Measurements from ENCODE around the gene TANGO2. TPM values are rescaled to one million over a fixed set of nuclear protein-coding genes. Genes with fewer than 3 reads are reported as not detected.

The TANGO2 gene
- total and polyA plus RNA-seq, 2 of the 8 experiments (the other 6 are each of a cell fraction or from before 2014, with no cell fraction given), result 10.1 to 18.4 TPM

GRCh38 chr22:20079745-20080444, 59.0 kb downstream of the TANGO2 start, which contains the start of gene DGCR8:
Gene DGCR8, plus strand, starts transcription at chr22:20080241. Its CDS starts 5,723 bp downstream, at chr22:20085964.
- CTCF ChIA-PET (ENCODE audit: partially characterized antibody), result no interaction called here
- Histone ChIP-seq H3K4ac (replicated peaks; ENCODE audit: insufficient read length, low read depth, low read length) (peak within 1 kb of the TSS; percentile 46), H2BK5ac (ENCODE audit: low read depth, low read length) (peak within 1 kb of the TSS; percentile 89), H4K5ac (ENCODE audit: insufficient read length, low read depth, low read length) (peak within 1 kb of the TSS; percentile 66), H2BK12ac (ENCODE audit: low read depth, low read length) (no peak within 1 kb of the TSS), H3K36me3 (ENCODE audit: control insufficient read depth in 2 of 4, insufficient read depth in 4 of 4, low read length in 3 of 4) (peaks cover 0 to 2% (median 0%) of the 10 kb centered on the region in 4 experiments; a peak in 1 of 8 replicates), H3K27me3 (replicated peaks in 1 of 4; ENCODE audit: control insufficient read depth in 3 of 4, extremely low read depth in 1 of 4, insufficient read depth in 3 of 4, low read length in 3 of 4) (no peaks in the 10 kb centered on the region), H3K56ac (replicated peaks; ENCODE audit: insufficient read length, low read depth, low read length) (peak within 1 kb of the TSS; percentile 62), H3K4me1 (replicated peaks in 1 of 4; ENCODE audit: control insufficient read depth in 3 of 4, insufficient read depth in 4 of 4, low read length in 3 of 4) (peaks cover 3 to 19% (median 11%) of the 10 kb centered on the region in 4 experiments), H2BK120ac (replicated peaks; ENCODE audit: low read depth, low read length) (no peak within 1 kb of the TSS), H2AFZ (ENCODE audit: low read length) (no peak within 1 kb of the TSS), H3K4me3 (ENCODE audit: extremely low read depth in 1 of 4, insufficient read depth in 2 of 4, low read depth in 3 of 4, low read length in 4 of 4) (peak within 1 kb of the TSS; percentile 81 to 99 (median 92)), H2BK15ac (ENCODE audit: low read length) (0 out of 2 replicates have a peak within 1 kb of the TSS, but pooled peaks have one; percentile 74), H2BK20ac (ENCODE audit: low read length) (no peak within 1 kb of the TSS), H4K20me1 (replicated peaks in 1 of 2; ENCODE audit: control insufficient read depth in 1 of 2, insufficient read depth in 2 of 2, low read length in 2 of 2) (peaks cover 15 to 31% of the 10 kb centered on the region in 2 experiments), H3K18ac (ENCODE audit: extremely low read depth, low read length) (peak within 1 kb of the TSS; percentile 78), H3K4me2 (ENCODE audit: insufficient read depth in 1 of 2, low read depth in 2 of 2, low read length in 2 of 2) (peak within 1 kb of the TSS; percentile 87 to 99), H3K27ac (ENCODE audit: low read depth, low read length) (peak within 1 kb of the TSS; percentile 79), H3K79me2 (ENCODE audit: control insufficient read depth in 1 of 2, insufficient read depth in 2 of 2, low read length in 2 of 2) (peaks cover 27 to 45% of the 10 kb centered on the region in 2 experiments), H3K23ac (ENCODE audit: insufficient read length) (no peak within 1 kb of the TSS), H3K14ac (ENCODE audit: insufficient read length) (no peak within 1 kb of the TSS), H3K23me2 (ENCODE audit: low read depth, low read length) (peaks cover 9% of the 10 kb centered on the region), H3K79me1 (ENCODE audit: low read depth, low read length) (peaks cover 22% of the 10 kb centered on the region), H4K91ac (replicated peaks; ENCODE audit: insufficient read length, low read length) (peak within 1 kb of the TSS; percentile 22), H3K9me3 (ENCODE audit: insufficient read depth in 2 of 2, low read depth in 1 of 2, low read length in 1 of 2) (no peaks in the 10 kb centered on the region), H2AK5ac (ENCODE audit: low read depth, low read length) (peak within 1 kb of the TSS; percentile 98), H3K9ac (replicated peaks in 1 of 4; ENCODE audit: extremely low read depth in 1 of 4, low read depth in 3 of 4, low read length in 3 of 4) (peak within 1 kb of the TSS; percentile 67 to 98 (median 96)), H4K8ac (ENCODE audit: extremely low read depth, insufficient read depth, low read length) (peak within 1 kb of the TSS; percentile 94)
- WGBS, 2 experiments (ENCODE audit: extremely low coverage in 1 of 2, insufficient coverage in 1 of 2, insufficient read length in 1 of 2, insufficient replicate concordance in 2 of 2, low coverage in 1 of 2, low lambda C conversion rate in 2 of 2, missing lambda C conversion rate in 1 of 2), result 1% methylated on average over 58 of the region's 100 CpGs; no CpG with 5 or more reads in 1 of the 2 experiments
- FAIRE-seq, result no peak
- POLR2A ChIA-PET (ENCODE audit: partially characterized antibody), result interaction anchor here (0.6 to 1.9 kb wide), 18 partner anchors 8 to 126 kb away, joined by 3 to 11 read pairs (median 4); partner anchors contain the start of genes RANBP1 and TRMT2A
- peak; percentile 64 to 91 for DNase-seq (ENCODE audit: low read depth in 1 of 2, low spot score in 2 of 2)
- TF ChIP-seq EGR1 (IDR thresholded peaks at IDR 0.05; ENCODE audit: borderline replicate concordance, low read depth, low read length) (no peak), HDAC2 (IDR thresholded peaks at IDR 0.05; ENCODE audit: borderline replicate concordance in 1 of 2, low read depth in 2 of 2, low read length in 2 of 2) (no peak), ASH2L (IDR thresholded peaks at IDR 0.05; ENCODE audit: low read length) (peak; percentile 47), CBX8 (IDR thresholded peaks at IDR 0.05; ENCODE audit: borderline replicate concordance, low read depth, low read length) (no peak), CHD2 (IDR thresholded peaks at IDR 0.05; ENCODE audit: low read length) (no peak; the same call in 1 of the 2 replicates), USF2 (IDR thresholded peaks at IDR 0.05; ENCODE audit: low read length) (no peak), CHD1 (IDR thresholded peaks at IDR 0.05; ENCODE audit: low read depth, low read length) (no peak), CREB1 (IDR thresholded peaks at IDR 0.05) (peak; percentile 57), BCL11A (IDR thresholded peaks at IDR 0.05; ENCODE audit: low read depth in 2 of 2, low read length in 2 of 2) (no peak), RXRA (IDR thresholded peaks at IDR 0.05; ENCODE audit: insufficient read depth, low read depth, low read length) (no peak), SIN3A (conservative IDR thresholded peaks at IDR 0.05 in 1 of 2, IDR thresholded peaks at IDR 0.05 in 1 of 2; ENCODE audit: low read depth in 1 of 2, low read length in 2 of 2) (peak in 1 of 2 experiments; percentile 25; a peak in 1 of 4 replicates)

All from H1 (cell line).